Calu3 (cell line): Measurements from ENCODE around the gene SULF2. TPM values are rescaled to one million over a fixed set of nuclear protein-coding genes. Genes with fewer than 3 reads are reported as not detected.
A peak's percentile ranks its signal among the peaks of the same experiment; 100 is the strongest.

Experiments
- BruUV-seq: library from RNA; stranded (reverse); fragments of 400-500 nt; replicated peaks from 2 replicates; lab custom pipeline; 2021; lab: Mats Ljungman, UMichigan
- CTCF ChIA-PET: fragments of 300-600 bp; sonication (Branson Sonifier 250); formaldehyde crosslinking; loops from one replicate; lab custom pipeline; 2022; ENCODE audit warnings: antibody characterized with exemption; lab: Charles Lee
- DNase-seq: peaks from one replicate; pipeline ENCODE4 v3.0.0; 2022
- H3K27ac Mint-ChIP-seq: one replicate; pipeline ENCODE4 v1.8.0; 2022; ENCODE audit warnings: mixed read lengths; ENCODE audit not compliant: unreplicated experiment
- H3K27me3 Mint-ChIP-seq: one replicate; pipeline ENCODE4 v1.8.0; 2022; ENCODE audit warnings: mixed read lengths; ENCODE audit not compliant: unreplicated experiment
- H3K36me3 Mint-ChIP-seq: one replicate; pipeline ENCODE4 v1.8.0; 2022; ENCODE audit warnings: mild to moderate bottlenecking, moderate library complexity, mixed read lengths; ENCODE audit not compliant: insufficient read depth, unreplicated experiment
- H3K4me1 Mint-ChIP-seq: one replicate; pipeline ENCODE4 v1.8.0; 2022; ENCODE audit warnings: mild to moderate bottlenecking, low read depth, mixed read lengths; ENCODE audit not compliant: unreplicated experiment
- H3K4me3 Mint-ChIP-seq: one replicate; pipeline ENCODE4 v1.8.0; 2022; ENCODE audit warnings: mild to moderate bottlenecking, low read depth, moderate library complexity, mixed read lengths; ENCODE audit not compliant: unreplicated experiment
- H3K9me3 Mint-ChIP-seq: one replicate; pipeline ENCODE4 v1.8.0; 2022; ENCODE audit warnings: low read depth, mixed read lengths; ENCODE audit not compliant: unreplicated experiment
- CTCF ChIP-seq: fragments of 200-600 bp; IDR thresholded peaks from one replicate; pipeline ENCODE4 v1.8.0; 2022; ENCODE audit warnings: antibody characterized with exemption; ENCODE audit not compliant: unreplicated experiment
- intact Hi-C: fragments of 100-400 bp; cut with micrococcal nuclease; formaldehyde crosslinking; loops from one replicate; pipeline ENCODE4 v1.10.0; 2022; ENCODE audit not compliant: unreplicated experiment
- total RNA-seq: library from RNA; stranded (reverse); gene quantifications from 2 replicates; pipeline ENCODE4 v1.2.3, GENCODE V29; 2022

The SULF2 gene
- total RNA-seq, 1 experiment from 2014 or later = 112 TPM

DNA sequence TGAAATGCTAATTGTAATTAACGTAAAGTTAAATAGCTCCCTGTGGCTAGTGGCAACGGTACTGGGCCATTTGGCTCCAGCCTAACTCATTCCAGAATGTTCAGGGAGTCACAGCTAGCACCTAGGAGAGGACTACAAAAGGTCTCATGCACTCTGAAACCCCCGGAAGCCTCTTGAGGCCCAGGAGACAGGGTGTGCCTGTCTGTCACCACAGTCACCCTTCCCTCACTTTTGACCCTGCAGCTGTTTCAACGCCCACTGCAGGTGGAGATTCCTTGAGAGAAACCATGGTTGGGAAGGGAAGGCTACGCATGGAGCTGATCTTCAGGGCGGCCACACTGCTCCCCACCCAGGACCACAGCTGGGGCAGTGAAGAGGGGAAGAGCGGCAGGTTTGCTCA, 58.6 kb downstream of the SULF2 start:
- Mint-ChIP-seq H3K36me3 (peaks cover 11% of the 10 kb centered on the region), H3K9me3 (no peaks in the 10 kb centered on the region), H3K27ac (no peak overlapping the region), H3K4me1 (no peaks in the 10 kb centered on the region), H3K4me3 (no peak overlapping the region), H3K27me3 (no peaks in the 10 kb centered on the region)
- DNase-seq = no peak
- no peak for TF ChIP-seq CTCF
- intact Hi-C loops = no loop called here
- CTCF ChIA-PET = interaction anchor here (2.8 kb wide), 1 partner anchor 16 kb away, joined by 18 read pairs; no protein-coding TSS in a partner anchor
- no TSS peak for BruUV-seq

GRCh38 chr20:47725248-47725973, 59.9 kb downstream of the SULF2 start:
- no peaks in the 10 kb centered on the region for H3K9me3 Mint-ChIP-seq
- H3K4me1 Mint-ChIP-seq = no peaks in the 10 kb centered on the region
- no peak overlapping the region for H3K27ac Mint-ChIP-seq
- no peak overlapping the region for H3K4me3 Mint-ChIP-seq
- H3K36me3 Mint-ChIP-seq = peaks cover 11% of the 10 kb centered on the region
- DNase-seq = peak; percentile 93
- TF ChIP-seq CTCF = peak; percentile 95
- CTCF ChIA-PET = interaction anchor here (0.6 to 3.2 kb wide), 12 partner anchors 11 to 895 kb away, joined by 3 to 18 read pairs (median 4); no protein-coding TSS in a partner anchor
- intact Hi-C loops = loop anchor here (1.0 to 2.0 kb wide), 3 partner anchors 57 to 896 kb away; no protein-coding TSS in a partner anchor
- no TSS peak for BruUV-seq
- H3K27me3 Mint-ChIP-seq = no peaks in the 10 kb centered on the region

GRCh38 chr20:47724910-47725247, 60.4 kb downstream of the SULF2 start:
- intact Hi-C loops = loop anchor here (1.0 to 2.0 kb wide), 3 partner anchors 58 to 896 kb away; no protein-coding TSS in a partner anchor
- no peak for TF ChIP-seq CTCF
- BruUV-seq = no TSS peak
- no peaks in the 10 kb centered on the region for H3K27me3 Mint-ChIP-seq
- no peak overlapping the region for H3K4me3 Mint-ChIP-seq
- CTCF ChIA-PET = interaction anchor here (0.6 to 3.2 kb wide), 12 partner anchors 10 to 896 kb away, joined by 3 to 18 read pairs (median 4); no protein-coding TSS in a partner anchor
- H3K36me3 Mint-ChIP-seq = peaks cover 11% of the 10 kb centered on the region
- no peaks in the 10 kb centered on the region for H3K4me1 Mint-ChIP-seq
- no peaks in the 10 kb centered on the region for H3K9me3 Mint-ChIP-seq
- DNase-seq = no peak
- no peak overlapping the region for H3K27ac Mint-ChIP-seq

- BruUV-seq = no TSS peak
- peaks cover 11% of the 10 kb centered on the region for H3K36me3 Mint-ChIP-seq
- TF ChIP-seq CTCF = no peak
- DNase-seq = no peak
- H3K9me3 Mint-ChIP-seq = no peaks in the 10 kb centered on the region
- intact Hi-C loops = loop anchor here (2.0 kb wide), 1 partner anchor 58 kb away; no protein-coding TSS in a partner anchor
- H3K27ac Mint-ChIP-seq = no peak overlapping the region
- H3K4me3 Mint-ChIP-seq = no peak overlapping the region
- CTCF ChIA-PET = interaction anchor here (0.5 to 3.2 kb wide), 6 partner anchors 10 to 1383 kb away, joined by 3 to 18 read pairs (median 9); no protein-coding TSS in a partner anchor
- H3K4me1 Mint-ChIP-seq = no peaks in the 10 kb centered on the region
- H3K27me3 Mint-ChIP-seq = no peaks in the 10 kb centered on the region
Measured at GRCh38 chr20:47724396-47724795, 60.9 kb downstream of the SULF2 start.
